ENCODE data around the gene WNT1.

WNT1 gene

DNA sequence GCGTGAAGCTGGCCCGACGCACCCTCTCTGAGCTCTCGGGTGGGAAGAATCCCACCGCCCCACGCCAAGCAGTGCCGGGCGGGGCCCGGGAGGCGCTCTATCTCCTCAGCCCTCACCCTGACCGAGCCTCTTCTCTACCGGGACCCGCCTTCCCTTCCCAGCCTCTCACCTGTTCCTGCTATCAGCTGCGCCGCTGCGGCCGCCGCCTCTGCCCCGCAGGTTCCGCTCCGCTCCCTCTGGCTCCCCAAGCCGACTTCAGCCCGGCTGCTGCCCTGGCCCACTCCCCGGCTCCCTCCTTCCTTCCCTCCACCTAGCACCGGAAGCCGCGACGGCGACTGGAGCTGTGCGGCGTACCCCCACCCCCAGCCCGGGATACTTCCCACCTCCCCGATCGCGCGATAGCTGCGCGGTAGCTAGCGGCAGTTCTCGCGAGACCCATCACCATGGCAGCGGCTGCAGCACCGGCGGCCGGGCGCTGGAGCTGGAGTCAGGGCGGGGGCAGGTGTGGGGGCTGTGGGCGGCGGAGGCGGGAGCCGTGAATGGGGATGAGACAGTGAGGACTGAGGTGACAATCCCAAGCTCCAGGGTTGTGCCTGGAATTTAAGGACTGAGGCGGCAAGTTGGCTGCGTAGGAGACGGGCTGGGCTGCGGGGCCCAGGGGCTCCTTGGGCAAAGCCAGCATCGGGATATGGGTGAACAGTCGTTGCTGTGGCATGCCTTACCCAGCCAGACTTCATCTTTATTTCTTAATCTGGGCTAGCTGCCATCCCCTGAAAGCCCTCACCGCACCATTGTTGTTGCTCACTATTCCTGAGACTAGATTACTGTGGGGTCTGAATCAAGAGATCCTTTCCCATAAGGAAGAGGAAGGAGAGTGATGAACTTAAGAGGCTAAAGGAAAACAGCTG is 20.7 kb upstream of the WNT1 start, which contains the start of gene ARF3:
Gene ARF3, minus strand, starts transcription at position 347 of the 908 bp plus-strand sequence. CDS start 16,392 bp downstream, outside the sequence.
- DNase-seq (ENCODE audit: low read depth, low spot score) = peak; percentile 94
- in situ Hi-C loops (cut with HindIII; ENCODE audit: low sequenced_read_pairs) = no loop called here
- TF ChIP-seq, protein P1, sequence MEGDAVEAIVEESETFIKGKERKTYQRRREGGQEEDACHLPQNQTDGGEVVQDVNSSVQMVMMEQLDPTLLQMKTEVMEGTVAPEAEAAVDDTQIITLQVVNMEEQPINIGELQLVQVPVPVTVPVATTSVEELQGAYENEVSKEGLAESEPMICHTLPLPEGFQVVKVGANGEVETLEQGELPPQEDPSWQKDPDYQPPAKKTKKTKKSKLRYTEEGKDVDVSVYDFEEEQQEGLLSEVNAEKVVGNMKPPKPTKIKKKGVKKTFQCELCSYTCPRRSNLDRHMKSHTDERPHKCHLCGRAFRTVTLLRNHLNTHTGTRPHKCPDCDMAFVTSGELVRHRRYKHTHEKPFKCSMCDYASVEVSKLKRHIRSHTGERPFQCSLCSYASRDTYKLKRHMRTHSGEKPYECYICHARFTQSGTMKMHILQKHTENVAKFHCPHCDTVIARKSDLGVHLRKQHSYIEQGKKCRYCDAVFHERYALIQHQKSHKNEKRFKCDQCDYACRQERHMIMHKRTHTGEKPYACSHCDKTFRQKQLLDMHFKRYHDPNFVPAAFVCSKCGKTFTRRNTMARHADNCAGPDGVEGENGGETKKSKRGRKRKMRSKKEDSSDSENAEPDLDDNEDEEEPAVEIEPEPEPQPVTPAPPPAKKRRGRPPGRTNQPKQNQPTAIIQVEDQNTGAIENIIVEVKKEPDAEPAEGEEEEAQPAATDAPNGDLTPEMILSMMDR (IDR thresholded peaks at IDR 0.05; ENCODE audit: low read depth, low read length) = no peak
- peak within 1 kb of the TSS; percentile 78 for H3K4me3 ChIP-seq (ENCODE audit: low read depth, low read length)

DNA sequence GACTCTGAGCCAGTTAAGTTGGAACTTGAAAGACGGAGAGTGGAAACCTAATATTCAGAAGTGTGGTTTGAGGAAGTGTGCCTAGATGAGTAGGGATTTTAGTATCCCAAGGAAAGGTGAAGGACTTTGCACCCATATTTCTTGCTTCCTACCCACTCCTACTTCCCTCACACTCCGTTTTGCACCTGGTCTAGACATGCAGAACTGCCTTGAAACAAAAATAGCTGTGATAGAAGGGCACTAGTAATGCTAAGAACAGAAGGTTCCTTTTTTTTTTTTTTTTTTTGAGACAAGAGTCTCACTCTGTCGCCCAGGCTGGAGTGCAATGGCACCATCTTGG is 20.1 kb upstream of the WNT1 start:
- no peak for DNase-seq (ENCODE audit: low read depth, low spot score)
- H3K4me3 ChIP-seq (ENCODE audit: low read depth, low read length) = peak overlapping the region; percentile 78
- TF ChIP-seq, protein P1 (IDR thresholded peaks at IDR 0.05; ENCODE audit: low read depth, low read length) = no peak
- in situ Hi-C loops (cut with HindIII; ENCODE audit: low sequenced_read_pairs) = no loop called here

DNA sequence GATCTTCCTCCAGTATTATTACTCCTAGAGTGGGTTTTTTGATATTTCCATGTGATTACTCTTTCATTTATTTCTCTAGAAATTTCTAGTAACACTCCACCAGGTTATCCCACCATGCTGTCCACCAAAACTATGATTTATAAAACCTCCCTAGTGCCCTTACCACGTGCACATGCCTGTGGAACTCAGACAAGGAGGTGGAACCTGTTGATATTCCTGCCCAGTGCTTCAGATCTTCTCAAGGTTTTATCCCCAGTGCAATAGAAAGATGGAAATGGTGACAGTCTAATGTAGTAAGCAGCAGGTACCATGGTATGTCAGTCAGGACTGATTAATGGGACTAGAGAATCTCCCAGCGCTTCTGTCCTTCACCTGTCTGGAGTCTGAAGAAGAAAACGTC is 17.3 kb upstream of the WNT1 start:
- no peak for DNase-seq (ENCODE audit: low read depth, low spot score)
- in situ Hi-C loops (cut with HindIII; ENCODE audit: low sequenced_read_pairs) = no loop called here
- TF ChIP-seq, protein P1 (IDR thresholded peaks at IDR 0.05; ENCODE audit: low read depth, low read length) = no peak
- H3K4me3 ChIP-seq (ENCODE audit: low read depth, low read length) = no peak overlapping the region

DNA sequence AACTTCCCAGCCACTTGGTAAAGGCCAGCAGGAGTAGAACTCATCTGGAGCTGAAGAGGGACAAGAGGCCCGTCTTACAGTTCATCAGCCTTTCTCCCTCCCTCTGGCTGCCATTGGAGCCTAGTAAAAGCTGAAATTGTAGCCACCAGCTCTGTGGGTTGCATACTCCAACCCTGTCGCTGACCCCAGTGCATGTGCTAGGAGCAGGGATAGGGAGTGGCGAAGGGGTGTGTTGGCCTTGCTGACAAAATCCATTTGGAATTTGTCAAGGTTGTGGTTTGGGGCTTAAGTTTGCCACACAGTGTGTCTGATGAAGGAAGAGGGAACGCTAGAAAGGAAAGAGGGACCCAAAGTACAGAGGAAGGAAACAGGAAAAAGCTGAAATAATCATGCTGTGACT is 16.8 kb upstream of the WNT1 start:
- no peak overlapping the region for H3K4me3 ChIP-seq (ENCODE audit: low read depth, low read length)
- in situ Hi-C loops (cut with HindIII; ENCODE audit: low sequenced_read_pairs) = no loop called here
- DNase-seq (ENCODE audit: low read depth, low spot score) = no peak
- TF ChIP-seq, protein P1 (IDR thresholded peaks at IDR 0.05; ENCODE audit: low read depth, low read length) = no peak

DNA sequence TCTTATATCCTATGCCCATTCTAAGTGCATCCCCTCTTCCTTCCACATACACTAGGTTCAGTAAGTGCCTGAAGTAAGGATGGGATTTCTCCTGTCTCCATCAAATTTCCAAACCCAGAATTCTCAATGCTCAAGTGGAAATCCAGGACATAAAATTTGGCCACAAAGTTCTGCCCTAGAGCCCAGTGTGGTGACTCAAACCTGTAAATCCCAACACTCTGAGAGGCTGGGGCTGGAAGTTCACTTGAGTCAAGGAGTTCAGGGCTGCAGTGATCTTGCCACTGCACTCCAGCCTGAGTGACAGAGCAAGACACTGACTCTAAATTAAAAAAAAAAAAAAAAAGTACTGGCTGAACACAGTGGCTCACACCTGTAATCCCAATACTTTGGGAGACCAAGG is 16.3 kb upstream of the WNT1 start:
- H3K4me3 ChIP-seq (ENCODE audit: low read depth, low read length) = no peak overlapping the region
- DNase-seq (ENCODE audit: low read depth, low spot score) = no peak
- in situ Hi-C loops (cut with HindIII; ENCODE audit: low sequenced_read_pairs) = no loop called here
- TF ChIP-seq, protein P1 (IDR thresholded peaks at IDR 0.05; ENCODE audit: low read depth, low read length) = no peak

DNA sequence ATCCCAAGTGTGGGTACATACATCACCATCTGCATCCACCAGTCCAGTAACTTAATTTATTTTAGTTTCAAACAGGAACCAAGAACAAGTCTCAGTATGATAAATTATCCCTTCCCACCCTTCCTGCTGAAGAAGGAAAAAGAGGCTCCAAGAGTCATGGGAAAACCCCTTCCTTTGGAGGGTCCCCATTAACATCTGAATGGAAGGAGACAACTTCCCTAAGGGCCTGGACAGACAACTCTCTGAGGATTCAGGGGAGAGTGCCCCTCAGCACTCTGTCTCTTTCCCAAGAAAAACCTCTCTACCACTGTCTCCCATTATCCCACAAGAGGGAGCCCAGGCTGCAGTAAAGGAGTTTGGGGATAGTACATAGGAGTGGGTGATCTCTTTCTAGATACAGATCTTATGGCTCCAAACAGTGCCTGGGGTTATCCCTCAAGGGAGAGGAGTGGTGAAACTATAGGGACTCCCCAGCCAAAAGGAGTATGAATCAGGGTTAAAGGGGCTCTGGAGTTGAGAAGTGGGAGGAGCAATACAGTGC is 12.8 kb upstream of the WNT1 start:
- DNase-seq (ENCODE audit: low read depth, low spot score) = no peak
- TF ChIP-seq, protein P1 (IDR thresholded peaks at IDR 0.05; ENCODE audit: low read depth, low read length) = peak; percentile 54
- in situ Hi-C loops (cut with HindIII; ENCODE audit: low sequenced_read_pairs) = no loop called here

More for the DNA sequence above, 12.8 kb upstream of the WNT1 start:
- no peak overlapping the region for H3K4me3 ChIP-seq (ENCODE audit: low read depth, low read length)
